Heart right ventricle (tissue), 16 donors: ENCODE data around the gene CCL27. TPM values are rescaled to one million over a fixed set of nuclear protein-coding genes. Genes with fewer than 3 reads are reported as not detected.
A peak's percentile ranks its signal among the peaks of the same experiment; 100 is the strongest.
"Not testable (repeated sequence)": the region's sequence is repeated elsewhere in the genome, so short reads cannot be mapped to it uniquely, and the experiment has no call there.

Experiments used
- ATAC-seq, 8 donors: fragments of 200-7000 bp; cut with Tn5 transposase; one replicate each; pipeline ENCODE4 v1.9.1; 2020; ENCODE audit warnings: mild to moderate bottlenecking in 8 of 8, moderate library complexity in 8 of 8, moderate number of reproducible peaks in 1 of 8
- DNase-seq, 2 donors: peaks; one replicate each; pipeline ENCODE4 v3.0.0-alpha.2; 2020
- H3K27ac ChIP-seq, 10 donors: fragments of 200-600 bp; sonication (generic) in 2 of 10; one replicate each; pipeline versions ENCODE4 v1.5.0 to v1.8.0; 2020 to 2022; ENCODE audit warnings: mild to moderate bottlenecking in 3 of 10
- H3K27me3 ChIP-seq, 7 donors: fragments of 200-600 bp; one replicate each; pipeline ENCODE4 v1.8.0; 2021 to 2022; ENCODE audit warnings: mild to moderate bottlenecking in 2 of 7
- H3K36me3 ChIP-seq, 9 donors: fragments of 200-600 bp; sonication (generic) in 1 of 9; one replicate each; pipeline versions ENCODE4 v1.5.0 to v1.8.0; 2020 to 2022; ENCODE audit warnings: mild to moderate bottlenecking in 2 of 9
- H3K4me1 ChIP-seq, 9 donors: fragments of 200-600 bp; sonication (generic) in 1 of 9; one replicate each; pipeline versions ENCODE4 v1.5.0 to v1.8.0; 2020 to 2022; ENCODE audit warnings: mild to moderate bottlenecking in 4 of 9
- H3K4me3 ChIP-seq, 10 donors: fragments of 200-600 bp; sonication (generic) in 2 of 10; one replicate each; pipeline versions ENCODE4 v1.5.0 to v1.8.0; 2020 to 2022; ENCODE audit warnings: mild to moderate bottlenecking in 7 of 10, moderate library complexity in 2 of 10
- H3K9me3 ChIP-seq, 11 donors: fragments of 200-600 bp in 10 of 11; sonication (generic) in 2 of 11; one replicate each; pipeline versions ENCODE4 v1.5.0 to v1.8.0; 2013 to 2022; ENCODE audit warnings: mild to moderate bottlenecking in 2 of 11, control low read depth in 1 of 11, moderate library complexity in 1 of 11
- CTCF ChIP-seq, 9 donors: fragments of 200-600 bp; sonication (generic) in 2 of 9; IDR thresholded peaks; one replicate each; pipeline versions ENCODE4 v1.5.0 to v1.8.0; 2021 to 2022; ENCODE audit warnings: antibody characterized with exemption in 9 of 9, mild to moderate bottlenecking in 5 of 9, moderate library complexity in 1 of 9
- WGBS, 2 donors: extraction: QIAGEN DNeasy Blood & Tissue Kit; methylation state at CpG; one replicate each; pipeline ENCODE4 v1.1.7; 2013; ENCODE audit warnings: inconsistent platforms in 1 of 2; 5-methylcytosine and 5-hydroxymethylcytosine counted together
- intact Hi-C, 10 donors: fragments of 100-400 bp; cut with DNase I; formaldehyde crosslinking; loops; one replicate each; pipeline versions ENCODE4 v1.11.1 to v1.14.2; 2022
- polyA plus RNA-seq, 2 donors: library from polyadenylated mRNA; stranded (reverse); fragments of 200-250 nt; gene quantifications; one replicate each; pipeline ENCODE4 v1.2.3, GENCODE V29; 2013
- total RNA-seq, 10 donors: library from RNA; stranded (reverse); fragmentation: NEBNext Ultra II Directional in 3 of 10; extraction: Animal tissue kit (Norgen Biotek cat#: 25700) in 3 of 10; gene quantifications; one replicate each; pipeline versions ENCODE4 v1.2.1 to v1.2.4, GENCODE V29; 2021 to 2023
- donor health status: Arrhythmogenic right ventricular cardiomyopathy.
- donor health status: ischemic (EF 13 %, LVEDD 7.1; RV severe dilation, severe dysfunction).
- donor health status: healthy with polysubstance abuse.
- donor health status: DM: no; HTN: yes; CAD: no.
- donor health status: DM: no; HTN: no; CAD: no.
- donor health status: ischemic (EF 25% LVEDD 6.9; RV normal size, moderate dysfunction).
- donor health status: ischemic (EF 25% LVEDD 5.7; RV mildly dilated, moderate dysfunction).
- donor health status: healthy.
- donor health status: DM: yes; HTN: yes; CAD: no.
- donor health status: Ischemic cardiomyopathy.
- donor health status: ischemic (EF 35%, LVEDD 5.7; RV mildly dilated, moderate dysfunction).
- donor health status: nonischemic (EF 11% LVEDD 7.7; RV severe dilation, severe dysfunction).
- donor health status: DM: yes; HTN: yes; CAD: no.
- donor health status: PGD.
- donor health status: ischemic (EF 29% LVEDD 5.4; RV normal size, mild dysfunction).
- donor health status: nonischemic (EF 23%, LVEDD 6.1; RV moderate dilation, normal function).

The CCL27 gene
- total and polyA plus RNA-seq, 12 donors: 0.44 to 0.45 TPM; not detected in 10

- ATAC-seq (no peak), DNase-seq (no peak)
- intact Hi-C loops: no loop called here
- Histone ChIP-seq H3K27me3 (no peaks in the 10 kb centered on the region), H3K27ac (no peak overlapping the region), H3K36me3 (peaks cover 0 to 20% (median 13%) of the 10 kb centered on the region in 9 donors), H3K9me3 (no peaks in the 10 kb centered on the region), H3K4me1 (peaks cover 9 to 26% (median 22%) of the 10 kb centered on the region in 9 donors), H3K4me3 (no peak overlapping the region)
- no peak for TF ChIP-seq CTCF (IDR thresholded peaks at IDR 0.05)
Measured at GRCh38 chr9:34644766-34645314, 17.6 kb downstream of the CCL27 start.

GRCh38 chr9:34642679-34643078 is 19.8 kb downstream of the CCL27 start:
- 98 to 100% methylated on average over 1 of the region's 1 CpG for WGBS, 2 donors
- intact Hi-C loops: no loop called here
- Histone ChIP-seq H3K4me3 (no peak overlapping the region), H3K36me3 (no peaks in the 10 kb centered on the region), H3K9me3 (no peaks in the 10 kb centered on the region), H3K27me3 (no peaks in the 10 kb centered on the region), H3K4me1 (peaks cover 9 to 27% (median 19%) of the 10 kb centered on the region in 9 donors), H3K27ac (no peak overlapping the region)
- TF ChIP-seq CTCF (IDR thresholded peaks at IDR 0.05): no peak
- no peak for DNase-seq
- ATAC-seq: no peak

- H3K27me3 ChIP-seq, DNase-seq, intact Hi-C loops, ATAC-seq, H3K4me3 ChIP-seq, H3K9me3 ChIP-seq, H3K27ac ChIP-seq: not testable (repeated sequence)
- Histone ChIP-seq H3K4me1 (peaks cover 5 to 31% (median 26%) of the 10 kb centered on the region in 9 donors), H3K36me3 (peaks cover 0 to 12% (median 0%) of the 10 kb centered on the region in 9 donors)
- 86 to 91% methylated on average over 8 of the region's 8 CpGs for WGBS, 2 donors
Measured at GRCh38 chr9:34639322-34639721, 23.1 kb downstream of the CCL27 start.

- H3K4me3 ChIP-seq: peak overlapping the region; percentile 67 to 88 (median 76)
- no peaks in the 10 kb centered on the region for H3K27me3 ChIP-seq
- no peak for TF ChIP-seq CTCF (IDR thresholded peaks at IDR 0.05)
- H3K4me1 ChIP-seq: peaks cover 5 to 38% (median 27%) of the 10 kb centered on the region in 9 donors
- DNase-seq (no peak), ATAC-seq (peak in 2 of 8 donors; percentile 3 to 4)
- 17% methylated on average over 7 of the region's 7 CpGs for WGBS, 2 donors
- H3K36me3 ChIP-seq: peaks cover 0 to 12% (median 0%) of the 10 kb centered on the region in 9 donors
- no peaks in the 10 kb centered on the region for H3K9me3 ChIP-seq
- intact Hi-C loops: no loop called here
- H3K27ac ChIP-seq: peak overlapping the region; percentile 66 to 96 (median 88)
Measured at GRCh38 chr9:34638138-34638445, 24.4 kb downstream of the CCL27 start.

GRCh38 chr9:34637356-34638137 is 24.9 kb downstream of the CCL27 start, which contains the start of gene SIGMAR1:
TSS of gene SIGMAR1 (minus strand) at chr9:34637787. CDS start at chr9:34637697, 90 bp downstream.
- WGBS, 2 donors: 0% methylated on average over 74 of the region's 74 CpGs
- TF ChIP-seq CTCF (IDR thresholded peaks at IDR 0.05): peak in 1 of 9 donors; percentile 5

More at GRCh38 chr9:34637356-34638137, 24.9 kb downstream of the CCL27 start, which contains the start of gene SIGMAR1:
- Histone ChIP-seq H3K4me1 (peaks cover 5 to 38% (median 27%) of the 10 kb centered on the region in 9 donors), H3K27me3 (no peaks in the 10 kb centered on the region), H3K36me3 (peaks cover 0 to 12% (median 0%) of the 10 kb centered on the region in 9 donors), H3K4me3 (peak within 1 kb of the TSS; percentile 67 to 88 (median 76)), H3K27ac (peak within 1 kb of the TSS; percentile 66 to 96 (median 88)), H3K9me3 (no peaks in the 10 kb centered on the region)
- intact Hi-C loops: no loop called here
- ATAC-seq (peak; percentile 95 to 97 (median 96)), DNase-seq (peak; percentile 94 to 95)
